ENCODE results near the gene ORAI1.
"Not testable (repeated sequence)": the region's sequence is repeated elsewhere in the genome, so short reads cannot be mapped to it uniquely, and the experiment has no call there.

DNA sequence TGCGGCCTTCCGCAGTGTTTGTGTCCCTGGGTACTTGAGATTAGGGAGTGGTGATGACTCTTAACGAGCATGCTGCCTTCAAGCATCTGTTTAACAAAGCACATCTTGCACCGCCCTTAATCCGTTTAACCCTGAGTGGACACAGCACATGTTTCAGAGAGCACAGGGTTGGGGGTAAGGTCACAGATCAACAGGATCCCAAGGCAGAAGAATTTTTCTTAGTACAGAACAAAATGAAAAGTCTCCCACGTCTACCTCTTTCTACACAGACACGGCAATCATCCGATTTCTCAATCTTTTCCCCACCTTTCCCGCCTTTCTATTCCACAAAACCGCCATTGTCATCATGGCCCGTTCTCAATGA is 7.5 kb downstream of the ORAI1 start:
- not testable (repeated sequence) for TF ChIP-seq HOXA7 (CRISPR knock-in tag; IDR thresholded peaks at IDR 0.05; ENCODE audit: borderline replicate concordance); SETDB1 (IDR thresholded peaks at IDR 0.05; ENCODE audit: insufficient read length, low read length)

Data from HEK293 (cell line).